SJCRH30 (cell line): ENCODE measurements around the gene C1QTNF5. TPM values are rescaled to one million over a fixed set of nuclear protein-coding genes. Genes with fewer than 3 reads are reported as not detected.

Experiments used
- DNase-seq, 2 experiments: peaks; one replicate each; pipeline ENCODE4 v3.0.0-alpha.2; 2015 to 2020
- H3K27ac ChIP-seq: fragments of 250-450 bp; sonication (Bioruptor Pico); 2 replicates; pipeline ENCODE4 v1.5.1; 2020; ENCODE audit warnings: mild to moderate bottlenecking, moderate library complexity
- H3K27me3 ChIP-seq: fragments of 250-450 bp; sonication (Bioruptor Pico); 2 replicates; pipeline ENCODE4 v1.5.1; 2020; ENCODE audit warnings: mild to moderate bottlenecking, moderate library complexity
- H3K36me3 ChIP-seq: fragments of 250-450 bp; sonication (Bioruptor Pico); 2 replicates; pipeline ENCODE4 v1.5.1; 2020; ENCODE audit warnings: mild to moderate bottlenecking, moderate library complexity
- H3K4me1 ChIP-seq: fragments of 250-450 bp; sonication (Bioruptor Pico); 2 replicates; pipeline ENCODE4 v1.5.1; 2020; ENCODE audit warnings: mild to moderate bottlenecking, moderate library complexity
- H3K4me3 ChIP-seq: fragments of 250-450 bp; sonication (Bioruptor Pico); 2 replicates; pipeline ENCODE4 v1.5.1; 2020; ENCODE audit warnings: mild to moderate bottlenecking, moderate library complexity
- H3K9me3 ChIP-seq: fragments of 250-450 bp; sonication (Bioruptor Pico); replicated peaks from 2 replicates; pipeline ENCODE4 v1.5.1; 2020; ENCODE audit warnings: mild to moderate bottlenecking, moderate library complexity
- total RNA-seq: library from RNA; depleted of rRNA; stranded (reverse); fragments of >200 nt; shearing (Covaris generic); gene quantifications from 2 replicates; pipeline ENCODE4 v1.2.3, GENCODE V29; 2014

Gene C1QTNF5
- total RNA-seq, 1 experiment from 2014 or later = 0.85 TPM

GRCh38 chr11:119339589-119340334 is 921 bp downstream of the C1QTNF5 start:
- Histone ChIP-seq H3K36me3 (no peaks in the 10 kb centered on the region), H3K27me3 (no peaks in the 10 kb centered on the region), H3K27ac (no peak overlapping the region), H3K4me1 (peaks cover 5% of the 10 kb centered on the region; the same call in 1 of the 2 replicates), H3K9me3 (no peaks in the 10 kb centered on the region), H3K4me3 (peak overlapping the region; percentile 54)
- DNase-seq = no peak

GRCh38 chr11:119338965-119339588 is 1.6 kb downstream of the C1QTNF5 start:
- H3K4me3 ChIP-seq = no peak overlapping the region
- H3K27ac ChIP-seq = no peak overlapping the region
- H3K36me3 ChIP-seq = no peaks in the 10 kb centered on the region
- H3K9me3 ChIP-seq = no peaks in the 10 kb centered on the region
- no peaks in the 10 kb centered on the region for H3K27me3 ChIP-seq
- DNase-seq = no peak
- peaks cover 5% of the 10 kb centered on the region; the same call in 1 of the 2 replicates for H3K4me1 ChIP-seq

GRCh38 chr11:119338318-119338890 is 2.3 kb downstream of the C1QTNF5 start:
- Histone ChIP-seq H3K27ac (no peak overlapping the region), H3K4me1 (peaks cover 5% of the 10 kb centered on the region; the same call in 1 of the 2 replicates), H3K4me3 (no peak overlapping the region), H3K9me3 (no peaks in the 10 kb centered on the region), H3K27me3 (no peaks in the 10 kb centered on the region), H3K36me3 (no peaks in the 10 kb centered on the region)
- peak; percentile 60 to 79 for DNase-seq

- Histone ChIP-seq H3K4me1 (peaks cover 5% of the 10 kb centered on the region; the same call in 1 of the 2 replicates), H3K27ac (no peak overlapping the region), H3K36me3 (no peaks in the 10 kb centered on the region), H3K4me3 (no peak overlapping the region), H3K27me3 (no peaks in the 10 kb centered on the region), H3K9me3 (no peaks in the 10 kb centered on the region)
- DNase-seq = peak; percentile 54 to 56
These were observed 2.9 kb downstream of the C1QTNF5 start for GRCh38 chr11:119337581-119338317.

- DNase-seq = no peak
- H3K27ac ChIP-seq = no peak overlapping the region
- H3K36me3 ChIP-seq = no peaks in the 10 kb centered on the region
- no peaks in the 10 kb centered on the region for H3K27me3 ChIP-seq
- H3K4me1 ChIP-seq = peaks cover 5% of the 10 kb centered on the region; the same call in 1 of the 2 replicates
- no peaks in the 10 kb centered on the region for H3K9me3 ChIP-seq
- no peak overlapping the region for H3K4me3 ChIP-seq
These were observed 3.8 kb downstream of the C1QTNF5 start for GRCh38 chr11:119336744-119337469.

DNA sequence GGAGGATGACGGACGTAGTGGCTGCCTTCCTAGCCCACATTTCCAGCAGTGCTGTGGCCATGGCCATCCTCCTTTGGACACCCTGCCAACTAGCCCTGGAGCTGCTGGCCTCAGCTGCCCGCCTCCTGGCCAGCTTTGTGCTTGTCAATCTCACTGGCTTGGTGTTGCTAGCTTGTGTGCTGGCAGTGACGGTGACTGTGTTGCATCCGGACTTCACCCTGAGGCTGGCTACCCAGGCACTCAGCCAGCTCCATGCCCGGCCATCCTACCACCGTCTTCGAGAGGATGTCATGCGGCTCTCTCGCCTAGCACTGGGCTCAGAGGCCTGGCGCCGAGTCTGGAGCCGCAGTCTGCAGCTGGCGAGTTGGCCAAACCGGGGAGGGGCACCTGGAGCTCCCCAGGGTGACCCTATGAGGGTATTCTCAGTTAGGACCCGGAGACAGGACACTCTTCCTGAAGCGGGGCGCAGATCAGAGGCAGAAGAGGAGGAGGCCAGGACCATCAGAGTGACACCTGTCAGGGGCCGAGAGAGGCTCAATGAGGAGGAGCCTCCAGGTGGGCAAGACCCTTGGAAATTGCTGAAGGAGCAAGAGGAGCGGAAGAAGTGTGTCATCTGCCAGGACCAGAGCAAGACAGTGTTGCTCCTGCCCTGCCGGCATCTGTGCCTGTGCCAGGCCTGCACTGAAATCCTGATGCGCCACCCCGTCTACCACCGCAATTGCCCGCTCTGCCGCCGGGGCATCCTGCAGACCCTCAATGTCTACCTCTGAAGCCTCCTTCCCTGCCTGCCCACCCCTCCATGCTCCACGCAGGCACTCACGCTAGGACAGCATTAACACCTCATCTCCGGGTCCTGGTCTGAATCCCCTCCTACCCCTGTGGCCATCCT is 4.8 kb downstream of the C1QTNF5 start:
- Histone ChIP-seq H3K27me3 (no peaks in the 10 kb centered on the region), H3K27ac (no peak overlapping the region), H3K4me1 (peaks cover 5% of the 10 kb centered on the region; the same call in 1 of the 2 replicates), H3K9me3 (no peaks in the 10 kb centered on the region), H3K4me3 (no peak overlapping the region), H3K36me3 (no peaks in the 10 kb centered on the region)
- DNase-seq = no peak

DNA sequence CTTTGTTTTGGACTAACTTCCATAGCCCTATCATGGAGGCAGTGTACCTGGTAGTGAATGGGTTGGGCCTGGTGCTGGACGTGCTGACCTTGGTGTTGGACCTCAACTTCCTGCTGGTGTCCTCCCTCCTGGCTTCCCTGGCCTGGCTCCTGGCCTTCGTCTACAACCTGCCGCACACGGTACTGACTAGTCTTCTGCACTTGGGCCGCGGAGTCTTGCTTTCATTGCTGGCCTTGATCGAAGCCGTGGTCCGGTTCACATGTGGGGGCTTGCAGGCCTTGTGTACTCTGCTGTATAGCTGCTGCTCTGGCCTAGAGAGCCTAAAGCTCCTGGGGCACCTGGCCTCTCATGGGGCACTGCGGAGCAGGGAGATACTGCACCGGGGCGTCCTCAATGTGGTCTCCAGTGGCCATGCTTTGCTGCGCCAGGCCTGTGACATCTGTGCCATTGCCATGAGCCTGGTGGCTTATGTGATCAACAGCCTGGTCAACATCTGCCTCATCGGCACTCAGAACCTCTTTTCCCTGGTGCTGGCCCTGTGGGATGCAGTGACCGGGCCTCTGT is 5.5 kb downstream of the C1QTNF5 start:
- H3K4me3 ChIP-seq = peak overlapping the region; percentile 92
- H3K9me3 ChIP-seq = no peaks in the 10 kb centered on the region
- H3K27me3 ChIP-seq = no peaks in the 10 kb centered on the region
- no peaks in the 10 kb centered on the region for H3K36me3 ChIP-seq
- H3K27ac ChIP-seq = peak overlapping the region; percentile 85
- peaks cover 5% of the 10 kb centered on the region; the same call in 1 of the 2 replicates for H3K4me1 ChIP-seq
- DNase-seq = no peak

DNA sequence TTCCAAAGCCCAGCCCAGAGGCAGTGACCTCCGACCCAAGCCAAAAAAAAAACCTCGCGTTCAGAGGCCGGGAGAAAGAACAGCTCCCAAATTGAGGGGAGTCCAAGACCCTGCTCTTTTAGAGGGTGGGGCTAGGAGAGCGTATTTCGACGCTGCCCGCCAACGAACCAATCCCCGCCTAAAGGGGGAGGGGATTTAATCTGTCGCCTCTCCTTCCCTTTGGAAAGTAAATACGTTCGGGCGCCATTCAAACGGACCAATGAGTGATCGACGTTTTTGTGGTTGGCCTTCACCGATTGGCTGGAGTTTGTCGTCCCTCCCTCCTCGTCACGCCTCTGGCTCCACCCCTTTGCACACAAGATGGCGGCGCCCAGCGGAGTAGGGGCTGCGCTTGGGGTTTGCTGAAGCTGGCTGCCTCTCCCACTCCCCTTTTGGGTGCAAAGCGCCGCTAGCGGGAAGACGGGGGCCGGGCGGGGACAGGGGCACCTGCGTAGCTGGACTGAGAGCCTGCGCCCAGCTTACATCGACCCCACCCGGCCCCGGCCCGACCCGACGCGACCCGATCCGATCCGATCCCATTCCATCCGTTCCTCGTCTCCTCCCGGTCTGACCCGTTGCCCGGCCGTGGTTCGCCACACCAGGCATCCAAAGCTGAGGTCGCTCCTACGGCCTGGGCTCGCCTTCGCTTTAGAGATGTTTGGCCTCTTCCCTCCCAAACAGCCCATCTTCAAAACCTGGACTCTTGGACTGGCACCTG is 6.3 kb downstream of the C1QTNF5 start, which contains the start of gene RNF26:
Gene RNF26 (plus strand): TSS at position 354 of the 757 bp plus-strand sequence. CDS start 596 bp downstream, outside the sequence.
- H3K27me3 ChIP-seq = no peaks in the 10 kb centered on the region
- H3K4me1 ChIP-seq = peaks cover 5% of the 10 kb centered on the region; the same call in 1 of the 2 replicates
- peak within 1 kb of the TSS; percentile 92 for H3K4me3 ChIP-seq

DNA sequence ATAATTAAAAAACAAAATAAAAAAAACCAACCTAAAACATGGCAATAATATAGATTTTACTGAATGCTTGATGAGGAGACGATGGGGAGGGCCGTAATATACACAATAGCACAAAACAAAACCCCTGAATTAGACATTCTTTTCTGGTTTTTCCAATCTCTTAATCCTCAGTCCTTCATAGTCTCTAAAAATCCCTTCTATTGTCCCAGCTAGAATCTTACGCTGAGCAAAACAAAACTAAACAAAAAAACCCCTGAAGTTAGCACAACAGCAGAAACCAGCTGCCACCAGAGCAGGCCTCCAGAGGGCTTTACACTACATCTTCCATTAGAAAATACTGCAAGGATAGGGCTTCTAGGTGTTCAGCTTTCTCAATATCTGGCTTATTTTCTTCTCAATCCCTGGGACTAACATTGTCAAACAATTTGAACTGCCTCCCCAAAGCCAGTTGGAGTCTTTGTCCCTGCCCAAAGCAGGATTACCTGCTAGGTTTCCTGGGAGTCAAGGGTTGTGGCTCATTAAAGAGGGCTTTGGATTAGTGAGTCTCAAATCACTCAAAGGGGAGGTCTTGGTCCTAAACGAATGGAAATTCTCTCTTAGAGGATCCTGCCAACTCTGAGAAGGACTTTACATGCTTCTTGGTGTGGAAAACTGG is 8.4 kb downstream of the C1QTNF5 start:
- Histone ChIP-seq H3K27ac (no peak overlapping the region), H3K9me3 (no peaks in the 10 kb centered on the region), H3K27me3 (no peaks in the 10 kb centered on the region), H3K4me1 (no peaks in the 10 kb centered on the region; the same call in 1 of the 2 replicates), H3K4me3 (no peak overlapping the region), H3K36me3 (no peaks in the 10 kb centered on the region)
- no peak for DNase-seq

More for the DNA sequence above, 6.3 kb downstream of the C1QTNF5 start, which contains the start of gene RNF26:
- Histone ChIP-seq H3K9me3 (no peaks in the 10 kb centered on the region), H3K27ac (peak within 1 kb of the TSS; percentile 85), H3K36me3 (no peaks in the 10 kb centered on the region)
- peak; percentile 95 to 97 for DNase-seq

DNA sequence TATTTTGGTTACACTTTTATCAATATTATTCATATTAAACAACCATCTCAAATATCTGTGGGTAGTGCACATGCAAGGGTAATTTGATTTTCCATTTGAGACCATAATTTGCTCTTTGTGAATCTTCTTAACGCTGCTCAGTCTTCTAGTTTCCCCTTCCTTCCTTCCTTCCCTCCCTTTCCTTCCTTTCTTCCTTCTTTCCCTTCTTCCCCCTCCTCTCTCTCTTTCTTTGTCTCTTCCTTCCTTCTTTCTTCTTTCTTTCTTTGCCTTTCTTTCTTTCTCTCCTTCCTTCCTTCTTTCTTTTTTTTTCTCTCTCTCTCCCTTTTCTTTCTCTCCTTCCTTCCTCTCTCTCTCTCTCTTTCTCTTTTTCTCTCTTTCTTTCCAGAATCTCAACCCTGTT is 10.4 kb downstream of the C1QTNF5 start:
- H3K4me3 ChIP-seq = no peak overlapping the region
- no peaks in the 10 kb centered on the region for H3K9me3 ChIP-seq
- DNase-seq = no peak
- no peaks in the 10 kb centered on the region for H3K27me3 ChIP-seq
- no peak overlapping the region for H3K27ac ChIP-seq
- H3K4me1 ChIP-seq = no peaks in the 10 kb centered on the region
- H3K36me3 ChIP-seq = no peaks in the 10 kb centered on the region

DNA sequence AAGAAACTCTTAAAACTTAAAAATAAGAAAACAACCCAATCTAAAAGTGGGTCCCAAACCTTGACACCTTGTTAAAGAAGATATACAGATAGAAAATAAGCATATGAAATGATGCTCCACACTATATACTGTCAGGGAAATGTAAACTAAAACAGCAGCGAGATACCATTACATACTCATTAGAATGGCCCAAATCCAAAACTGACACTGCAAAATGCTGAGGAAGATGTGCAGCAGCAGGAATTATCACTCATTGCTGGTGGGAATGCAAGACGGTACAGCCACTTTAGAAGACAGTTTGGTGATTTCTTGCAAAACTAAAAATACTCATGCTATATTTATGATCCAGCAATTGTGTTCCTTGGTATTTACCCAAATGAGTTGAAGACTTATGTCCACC is 11.4 kb downstream of the C1QTNF5 start:
- no peak overlapping the region for H3K4me3 ChIP-seq
- H3K36me3 ChIP-seq = no peaks in the 10 kb centered on the region
- DNase-seq = no peak
- H3K9me3 ChIP-seq = no peaks in the 10 kb centered on the region
- no peaks in the 10 kb centered on the region for H3K4me1 ChIP-seq
- H3K27me3 ChIP-seq = no peaks in the 10 kb centered on the region
- no peak overlapping the region for H3K27ac ChIP-seq

DNA sequence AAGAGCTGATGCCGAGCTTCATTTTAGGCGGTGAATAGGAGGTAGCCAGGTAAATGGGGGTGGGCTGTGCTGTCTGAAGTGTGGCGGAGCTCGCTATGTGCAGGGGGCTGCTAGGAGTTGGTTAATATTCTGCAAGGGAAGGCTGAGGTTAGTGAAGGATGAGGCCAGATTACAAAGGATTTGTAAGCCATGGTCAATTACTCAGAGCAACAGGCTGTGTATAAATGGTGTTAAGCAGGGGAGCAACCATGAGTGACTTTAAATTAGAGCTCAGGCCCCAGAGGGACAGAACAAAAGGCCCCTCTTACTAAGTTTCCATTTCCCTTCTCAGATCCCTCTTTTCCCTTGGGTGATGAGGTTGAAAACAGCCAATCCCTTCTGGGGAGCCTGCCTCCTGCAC is 16.5 kb downstream of the C1QTNF5 start:
- Histone ChIP-seq H3K9me3 (no peaks in the 10 kb centered on the region), H3K4me1 (peaks cover 10% of the 10 kb centered on the region), H3K27me3 (no peaks in the 10 kb centered on the region), H3K27ac (no peak overlapping the region), H3K4me3 (no peak overlapping the region), H3K36me3 (no peaks in the 10 kb centered on the region)
- DNase-seq = no peak
